NCI-H1436 (cell line): ENCODE data around the gene OOSP3.
"Not testable (repeated sequence)": the region's sequence is repeated elsewhere in the genome, so short reads cannot be mapped to it uniquely, and the experiment has no call there.

Source experiments
- DNase-seq: peaks from one replicate; lab custom pipeline; 2025; lab: John Stamatoyannopoulos, UW

Gene OOSP3

GRCh38 chr11:59878575-59878974 lies at the start of gene OOSP3:
TSS of gene OOSP3 (plus strand) at chr11:59878782. CDS start at chr11:59878809, 27 bp downstream.
- no peak for DNase-seq

- DNase-seq: no peak
Observed at GRCh38 chr11:59829358-59829757, 49.2 kb upstream of the OOSP3 start.

- DNase-seq: no peak
Observed at GRCh38 chr11:59833602-59834001, 45.0 kb upstream of the OOSP3 start.

- DNase-seq: no peak
Observed at GRCh38 chr11:59839615-59840014, 39.0 kb upstream of the OOSP3 start.

GRCh38 chr11:59841514-59841913 lies 37.1 kb upstream of the OOSP3 start:
- no peak for DNase-seq

- no peak for DNase-seq
Observed at GRCh38 chr11:59842316-59842715, 36.3 kb upstream of the OOSP3 start.

- DNase-seq: no peak
Observed at GRCh38 chr11:59845399-59845798, 33.2 kb upstream of the OOSP3 start, which contains the start of gene CBLIF. TSS of gene CBLIF (minus strand) at chr11:59845499. CDS start at chr11:59845453, 46 bp downstream.

- DNase-seq: no peak
Observed at GRCh38 chr11:59846556-59846955, 32.0 kb upstream of the OOSP3 start.

GRCh38 chr11:59847626-59848025 lies 31.0 kb upstream of the OOSP3 start:
- DNase-seq: no peak

- DNase-seq: not testable (repeated sequence)
Observed at GRCh38 chr11:59848439-59848838, 30.1 kb upstream of the OOSP3 start.

GRCh38 chr11:59849129-59849528 lies 29.5 kb upstream of the OOSP3 start:
- no peak for DNase-seq

GRCh38 chr11:59849551-59849950 lies 29.0 kb upstream of the OOSP3 start:
- DNase-seq: not testable (repeated sequence)

GRCh38 chr11:59851416-59851815 lies 27.2 kb upstream of the OOSP3 start:
- DNase-seq: not testable (repeated sequence)

GRCh38 chr11:59854871-59855270 lies 23.7 kb upstream of the OOSP3 start:
- DNase-seq: no peak

- DNase-seq: no peak
Observed at GRCh38 chr11:59857439-59858434, 20.8 kb upstream of the OOSP3 start.

- no peak for DNase-seq
Observed at GRCh38 chr11:59859673-59860072, 18.9 kb upstream of the OOSP3 start.

GRCh38 chr11:59862252-59862651 lies 16.3 kb upstream of the OOSP3 start:
- DNase-seq: no peak

- DNase-seq: no peak
Observed at GRCh38 chr11:59865031-59865430, 13.6 kb upstream of the OOSP3 start.

GRCh38 chr11:59866397-59866796 lies 12.2 kb upstream of the OOSP3 start, which contains the start of gene TCN1:
TSS of gene TCN1 (minus strand) at chr11:59866487. CDS start at chr11:59866470, 17 bp downstream.
- DNase-seq: no peak

- DNase-seq: no peak
Observed at GRCh38 chr11:59866836-59867235, 11.7 kb upstream of the OOSP3 start.

GRCh38 chr11:59867946-59868345 lies 10.6 kb upstream of the OOSP3 start:
- DNase-seq: no peak

GRCh38 chr11:59872076-59872475 lies 6.5 kb upstream of the OOSP3 start:
- DNase-seq: no peak

GRCh38 chr11:59875856-59876519 lies 2.6 kb upstream of the OOSP3 start:
- no peak for DNase-seq
